ENCODE data around the gene CATSPERE. TPM values are rescaled to one million over a fixed set of nuclear protein-coding genes. Genes with fewer than 3 reads are reported as not detected.
"Not testable (repeated sequence)": the region's sequence is repeated elsewhere in the genome, so short reads cannot be mapped to it uniquely, and the experiment has no call there.

CATSPERE gene
- total RNA-seq, 1 donor from 2014 or later = 0.46 TPM

GRCh38 chr1:244447552-244447951 is 13.5 kb upstream of the CATSPERE start:
- no peak for DNase-seq (ENCODE audit: low read depth, low spot score)

GRCh38 chr1:244448279-244449036 is 12.6 kb upstream of the CATSPERE start:
- no peak for DNase-seq (ENCODE audit: low read depth, low spot score)

- DNase-seq (ENCODE audit: low read depth, low spot score) = no peak
These were observed 11.1 kb upstream of the CATSPERE start for GRCh38 chr1:244449936-244450508.

GRCh38 chr1:244450597-244451538 is 10.2 kb upstream of the CATSPERE start:
- no peak for DNase-seq (ENCODE audit: low read depth, low spot score)

- no peak for DNase-seq (ENCODE audit: low read depth, low spot score)
These were observed 9.5 kb upstream of the CATSPERE start, which contains the start of gene ADSS2 for GRCh38 chr1:244451539-244451950. TSS of gene ADSS2 (minus strand) at chr1:244451909. CDS start at chr1:244451817, 92 bp downstream.

- peak; percentile 98 for DNase-seq (ENCODE audit: low read depth, low spot score)
These were observed 8.9 kb upstream of the CATSPERE start for GRCh38 chr1:244451951-244452795.

GRCh38 chr1:244454412-244454811 is 6.7 kb upstream of the CATSPERE start:
- no peak for DNase-seq (ENCODE audit: low read depth, low spot score)

- no peak for DNase-seq (ENCODE audit: low read depth, low spot score)
These were observed 4.5 kb upstream of the CATSPERE start for GRCh38 chr1:244456586-244456985.

- no peak for DNase-seq (ENCODE audit: low read depth, low spot score)
These were observed 2.3 kb upstream of the CATSPERE start for GRCh38 chr1:244458781-244459180.

- DNase-seq (ENCODE audit: low read depth, low spot score) = no peak
These were observed 876 bp upstream of the CATSPERE start for GRCh38 chr1:244460197-244460596.

GRCh38 chr1:244466724-244467123 is 5.7 kb downstream of the CATSPERE start:
- DNase-seq (ENCODE audit: low read depth, low spot score) = no peak

- DNase-seq (ENCODE audit: low read depth, low spot score) = no peak
These were observed 12.1 kb downstream of the CATSPERE start for GRCh38 chr1:244473059-244473605.

- not testable (repeated sequence) for DNase-seq (ENCODE audit: low read depth, low spot score)
These were observed 23.9 kb downstream of the CATSPERE start for GRCh38 chr1:244484971-244485370.

GRCh38 chr1:244494653-244495052 is 33.6 kb downstream of the CATSPERE start:
- DNase-seq (ENCODE audit: low read depth, low spot score) = no peak

- DNase-seq (ENCODE audit: low read depth, low spot score) = no peak
These were observed 35.1 kb downstream of the CATSPERE start for GRCh38 chr1:244496186-244496585.

- no peak for DNase-seq (ENCODE audit: low read depth, low spot score)
These were observed 36.7 kb downstream of the CATSPERE start for GRCh38 chr1:244497805-244498204.

- not testable (repeated sequence) for DNase-seq (ENCODE audit: low read depth, low spot score)
These were observed 38.4 kb downstream of the CATSPERE start for GRCh38 chr1:244499484-244499883.

GRCh38 chr1:244500515-244500914 is 39.4 kb downstream of the CATSPERE start:
- not testable (repeated sequence) for DNase-seq (ENCODE audit: low read depth, low spot score)

GRCh38 chr1:244502630-244503029 is 41.6 kb downstream of the CATSPERE start:
- no peak for DNase-seq (ENCODE audit: low read depth, low spot score)

GRCh38 chr1:244513493-244513892 is 52.4 kb downstream of the CATSPERE start:
- DNase-seq (ENCODE audit: low read depth, low spot score) = no peak

- DNase-seq (ENCODE audit: low read depth, low spot score) = no peak
These were observed 54.6 kb downstream of the CATSPERE start for GRCh38 chr1:244515680-244516079.
